Renal cortical epithelial cell (primary cell): Measurements from ENCODE around the gene ZNRF3. TPM values are rescaled to one million over a fixed set of nuclear protein-coding genes. Genes with fewer than 3 reads are reported as not detected.

Source experiments
- DNase-seq: peaks from one replicate; pipeline ENCODE4 v3.0.0-alpha.2; 2011; ENCODE audit warnings: low read depth
- total RNA-seq: library from RNA; depleted of rRNA; stranded (reverse); fragments of >200 nt; gene quantifications from 2 replicates; pipeline ENCODE4 v1.2.3, GENCODE V29; 2014

ZNRF3 gene
- total RNA-seq, 1 donor from 2014 or later: 26.9 TPM

GRCh38 chr22:29009148-29009547, 125.8 kb downstream of the ZNRF3 start:
- no peak for DNase-seq

DNA sequence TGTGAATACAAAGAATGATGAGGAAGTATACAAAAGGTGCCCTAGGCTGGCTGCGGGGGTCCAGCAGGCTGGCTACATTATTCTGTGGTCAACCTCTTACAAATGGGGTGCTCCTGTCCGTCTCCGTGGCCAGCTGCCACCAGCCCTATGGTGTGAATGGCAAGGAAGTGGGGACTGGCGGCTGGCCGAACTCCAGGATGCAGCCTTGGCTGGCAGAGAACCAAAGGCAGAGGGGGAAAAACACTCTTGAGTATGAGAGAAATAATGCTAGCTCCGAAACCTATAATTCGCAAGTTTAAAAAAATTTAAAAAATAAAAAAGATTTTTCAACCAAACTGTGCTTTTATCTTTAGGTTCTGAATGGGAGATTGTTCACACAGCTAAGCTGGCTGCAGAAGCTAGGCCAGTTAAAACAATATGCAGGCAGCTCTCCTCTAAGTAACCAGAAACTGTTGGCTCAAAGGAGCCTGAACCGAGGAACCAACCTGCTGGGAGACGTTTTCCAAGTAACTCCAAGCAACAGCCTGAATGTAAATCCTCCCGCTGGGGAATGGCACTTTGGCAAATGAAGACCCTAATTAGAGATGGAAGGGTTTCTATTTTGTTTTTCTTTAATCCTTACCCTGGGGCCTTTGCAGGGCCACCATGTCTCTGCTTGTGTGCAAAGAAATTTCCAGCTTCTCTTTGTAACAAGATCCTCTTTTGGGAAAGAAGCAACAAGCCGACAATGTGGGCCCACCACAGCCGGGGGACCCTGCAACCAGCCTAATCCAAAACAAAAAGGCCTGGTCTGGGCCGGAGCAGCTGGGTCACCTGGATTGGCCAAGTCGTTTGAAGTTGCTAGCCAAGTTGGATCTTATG, 128.1 kb downstream of the ZNRF3 start:
- DNase-seq: no peak

DNA sequence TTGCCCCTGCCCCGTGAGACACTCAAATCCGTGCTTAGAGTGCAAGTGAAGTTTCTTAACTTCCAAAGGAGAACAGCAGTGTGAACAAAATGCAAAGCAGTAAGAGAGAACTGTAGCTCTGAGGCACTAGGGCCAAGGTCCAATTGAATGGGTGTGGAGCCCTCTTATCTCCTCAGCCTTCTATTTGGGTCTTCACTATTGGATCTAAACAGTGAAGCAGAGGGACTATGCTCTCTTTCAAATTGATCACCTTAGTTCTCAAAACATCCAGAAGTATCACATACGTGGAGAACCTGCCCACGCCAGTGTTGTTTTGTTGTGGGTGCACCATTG, 128.7 kb downstream of the ZNRF3 start:
- DNase-seq: no peak

- DNase-seq: no peak
These were observed 129.6 kb downstream of the ZNRF3 start for GRCh38 chr22:29012952-29013351.

- DNase-seq: no peak
These were observed 130.9 kb downstream of the ZNRF3 start for GRCh38 chr22:29014293-29014692.

- DNase-seq: no peak
These were observed 131.4 kb downstream of the ZNRF3 start for GRCh38 chr22:29014773-29015172.

GRCh38 chr22:29016067-29016938, 132.9 kb downstream of the ZNRF3 start:
- DNase-seq: peak; percentile 78

GRCh38 chr22:29018293-29019189, 135.2 kb downstream of the ZNRF3 start:
- no peak for DNase-seq

DNA sequence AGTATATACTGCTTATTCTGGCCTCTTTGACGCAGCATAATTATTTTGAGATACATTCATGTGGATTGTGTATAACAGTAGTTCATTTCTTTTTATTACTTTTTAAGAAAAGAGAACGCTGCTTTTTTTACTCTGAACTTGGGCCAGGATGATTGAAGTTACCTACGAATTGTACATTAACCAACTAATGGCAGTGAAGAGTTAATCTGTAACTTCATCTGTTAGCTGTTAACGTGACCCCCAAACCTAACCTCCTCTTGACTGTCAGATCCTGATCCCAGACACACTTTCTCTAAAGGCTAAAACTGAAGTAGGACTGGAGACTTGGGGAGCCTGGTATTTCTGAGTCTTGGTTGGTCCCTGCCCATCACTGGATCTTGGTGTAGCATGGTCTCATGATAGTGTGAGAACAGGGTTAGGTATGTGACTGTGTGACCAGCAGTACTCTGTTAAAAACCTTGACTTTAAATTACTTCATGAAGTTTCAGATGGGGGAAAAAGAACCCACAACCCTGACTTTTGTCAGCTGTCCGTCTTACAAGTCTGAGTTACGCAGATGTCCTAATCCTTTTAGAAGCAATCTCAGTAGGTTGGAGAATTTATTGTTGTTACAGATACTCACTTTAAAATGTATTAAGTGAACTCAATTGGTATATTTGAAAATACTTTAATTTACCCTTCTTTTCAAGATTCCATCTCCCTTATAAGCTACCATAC, 138.9 kb downstream of the ZNRF3 start:
- DNase-seq: peak; percentile 95

GRCh38 chr22:29023172-29023796, 139.9 kb downstream of the ZNRF3 start:
- no peak for DNase-seq

- no peak for DNase-seq
These were observed 143.2 kb downstream of the ZNRF3 start for GRCh38 chr22:29026579-29026978.

DNA sequence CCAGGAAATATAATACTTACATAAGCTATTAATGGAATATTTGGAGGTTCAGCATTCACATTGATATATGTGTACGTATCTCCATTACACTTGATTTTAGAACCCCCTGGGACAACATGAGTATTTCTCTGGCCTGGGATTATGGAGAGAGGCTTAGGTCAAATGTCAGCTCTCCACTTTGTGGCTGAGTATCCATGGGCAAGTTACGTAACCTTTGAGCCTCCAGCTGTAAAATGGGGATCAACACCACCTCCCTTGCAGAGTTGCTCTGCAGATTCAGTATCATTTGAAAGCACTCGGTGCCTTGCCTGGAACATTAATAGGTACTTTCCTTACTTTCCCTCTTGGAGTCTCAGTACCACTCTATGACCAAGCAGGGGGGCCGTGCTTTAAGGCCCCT, 145.1 kb downstream of the ZNRF3 start:
- no peak for DNase-seq

GRCh38 chr22:29029202-29030000, 146.0 kb downstream of the ZNRF3 start:
- DNase-seq: no peak

DNA sequence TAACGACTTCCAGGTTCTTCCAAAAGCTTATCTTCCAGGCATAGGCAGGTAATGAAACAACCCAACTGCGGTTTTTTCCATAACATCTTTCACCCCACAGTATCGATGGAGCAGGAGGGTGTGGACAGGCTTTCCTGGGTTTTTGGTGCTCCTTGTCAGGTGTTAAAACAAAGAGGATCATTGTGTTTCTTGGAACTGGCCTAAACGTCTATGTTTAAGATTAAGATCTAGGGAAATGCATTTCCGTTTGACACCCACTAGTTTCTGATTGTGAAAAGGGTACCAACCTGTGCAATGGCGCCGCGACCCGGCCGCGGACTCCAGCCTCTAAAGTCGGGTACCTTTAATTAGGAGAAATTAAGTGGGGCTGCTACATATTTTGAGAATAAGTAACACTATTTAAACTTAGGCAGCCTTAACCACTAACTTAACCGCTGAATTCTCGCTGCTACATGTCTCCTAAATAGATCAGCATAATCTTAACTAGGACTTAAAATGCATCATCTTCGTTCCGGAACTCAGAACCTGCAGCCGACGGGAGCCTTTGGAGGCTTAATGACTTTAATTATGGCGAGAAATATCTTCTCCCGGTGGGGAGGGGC, 146.7 kb downstream of the ZNRF3 start:
- DNase-seq: peak; percentile 86

DNA sequence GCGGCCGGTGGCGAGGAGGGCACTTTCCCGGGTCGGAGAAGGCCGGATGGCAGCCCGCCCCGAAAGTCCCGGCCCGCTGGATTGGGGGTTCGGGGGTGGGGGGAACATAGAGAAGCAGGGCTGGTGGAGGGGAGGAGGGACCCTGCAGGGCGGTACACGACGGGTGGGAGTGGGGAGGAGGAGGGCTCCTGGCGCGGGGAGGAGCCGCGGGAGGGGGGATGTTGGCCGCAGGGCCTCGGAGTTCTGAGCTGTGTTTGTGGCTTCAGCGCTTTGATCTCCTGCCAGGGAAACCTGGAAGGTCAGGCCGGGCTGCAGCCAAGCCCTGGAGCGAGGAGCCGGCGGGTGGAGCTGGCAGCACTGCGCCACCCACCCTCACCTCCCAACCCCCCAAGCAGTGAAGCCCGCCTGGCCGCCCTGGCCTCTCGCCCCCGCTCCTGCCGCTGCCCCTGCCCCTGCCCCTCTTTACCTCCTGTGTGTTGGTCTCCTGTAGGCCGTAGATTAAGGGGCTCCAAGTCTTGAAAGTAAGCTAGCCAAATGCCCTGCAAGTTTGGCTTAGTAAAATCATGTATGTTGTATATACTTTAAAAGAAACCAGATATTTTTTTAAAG, 147.3 kb downstream of the ZNRF3 start:
- DNase-seq: peak; percentile 86

DNA sequence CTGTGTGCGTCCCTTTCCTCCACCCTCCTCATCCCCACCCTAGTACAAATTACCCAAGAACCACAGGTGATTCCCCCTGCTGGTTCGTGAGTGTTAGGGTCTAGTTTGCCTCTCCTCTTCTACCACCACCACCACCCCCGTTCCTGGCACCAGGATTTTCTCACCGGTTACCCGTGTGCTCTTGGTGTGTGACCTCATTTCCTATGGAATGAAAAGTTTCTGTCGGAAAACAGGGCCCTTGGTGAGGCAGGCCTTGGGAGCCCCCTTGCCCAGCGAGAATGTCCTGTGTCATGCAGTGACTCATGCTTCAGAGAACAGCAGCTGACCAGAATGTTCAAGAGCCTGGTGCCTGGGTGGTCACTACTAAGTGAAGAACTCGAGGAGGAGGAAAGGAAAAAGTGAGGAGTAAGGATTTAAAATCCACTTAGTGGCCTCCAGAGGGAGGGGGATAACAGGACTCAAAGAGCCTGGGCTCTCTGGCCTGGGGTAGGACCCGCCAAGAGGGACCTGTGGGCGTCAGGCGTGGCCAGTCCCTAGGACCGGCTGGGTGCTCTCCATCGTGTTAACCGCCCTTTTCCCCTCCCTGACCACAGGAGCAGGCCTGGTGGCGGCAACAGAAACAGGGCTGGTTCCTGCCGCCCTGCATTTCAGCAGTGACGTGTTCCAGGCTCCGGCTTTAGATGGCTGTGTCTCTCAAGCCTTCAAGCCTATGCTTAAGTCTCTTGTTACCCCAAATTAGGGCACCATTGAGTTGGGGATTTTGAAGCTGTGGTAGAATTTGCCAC, 148.0 kb downstream of the ZNRF3 start:
- peak; percentile 99 for DNase-seq

DNA sequence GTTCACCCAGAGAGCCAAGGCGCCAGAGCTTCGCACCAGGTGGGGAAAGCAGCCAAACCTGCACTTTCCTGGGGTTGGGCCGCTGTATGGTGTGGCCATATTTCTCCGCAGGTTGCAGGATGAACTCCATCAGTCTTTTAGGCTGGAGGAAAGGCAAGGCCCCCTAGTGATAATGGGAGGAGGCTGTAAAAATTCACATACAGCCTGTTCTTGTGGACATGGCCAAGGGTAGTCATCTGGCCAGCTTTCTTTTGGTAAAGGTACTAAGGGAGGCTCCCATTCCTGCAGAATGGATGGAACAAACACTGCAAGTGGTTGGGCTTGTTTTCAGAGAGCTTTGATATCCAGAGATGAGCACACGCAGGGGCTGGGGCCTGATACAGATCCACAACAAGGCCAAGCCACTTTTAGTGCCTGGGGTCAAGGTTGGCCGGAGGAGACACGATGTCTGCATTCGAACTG, 148.7 kb downstream of the ZNRF3 start:
- DNase-seq: no peak

- DNase-seq: peak; percentile 94
These were observed 149.2 kb downstream of the ZNRF3 start for GRCh38 chr22:29032584-29032983.
